HG02938 (cell line): Measurements from ENCODE around the gene PRKX.
"Not testable (repeated sequence)": the region's sequence is repeated elsewhere in the genome, so short reads cannot be mapped to it uniquely, and the experiment has no call there.

Experiments
- ATAC-seq: cut with Tn5 transposase; IDR thresholded peaks from one replicate; pipeline ENCODE4 v1.9.1; 2021; ENCODE audit warnings: mild to moderate bottlenecking, moderate library complexity; ENCODE audit not compliant: unreplicated experiment

The PRKX gene

DNA sequence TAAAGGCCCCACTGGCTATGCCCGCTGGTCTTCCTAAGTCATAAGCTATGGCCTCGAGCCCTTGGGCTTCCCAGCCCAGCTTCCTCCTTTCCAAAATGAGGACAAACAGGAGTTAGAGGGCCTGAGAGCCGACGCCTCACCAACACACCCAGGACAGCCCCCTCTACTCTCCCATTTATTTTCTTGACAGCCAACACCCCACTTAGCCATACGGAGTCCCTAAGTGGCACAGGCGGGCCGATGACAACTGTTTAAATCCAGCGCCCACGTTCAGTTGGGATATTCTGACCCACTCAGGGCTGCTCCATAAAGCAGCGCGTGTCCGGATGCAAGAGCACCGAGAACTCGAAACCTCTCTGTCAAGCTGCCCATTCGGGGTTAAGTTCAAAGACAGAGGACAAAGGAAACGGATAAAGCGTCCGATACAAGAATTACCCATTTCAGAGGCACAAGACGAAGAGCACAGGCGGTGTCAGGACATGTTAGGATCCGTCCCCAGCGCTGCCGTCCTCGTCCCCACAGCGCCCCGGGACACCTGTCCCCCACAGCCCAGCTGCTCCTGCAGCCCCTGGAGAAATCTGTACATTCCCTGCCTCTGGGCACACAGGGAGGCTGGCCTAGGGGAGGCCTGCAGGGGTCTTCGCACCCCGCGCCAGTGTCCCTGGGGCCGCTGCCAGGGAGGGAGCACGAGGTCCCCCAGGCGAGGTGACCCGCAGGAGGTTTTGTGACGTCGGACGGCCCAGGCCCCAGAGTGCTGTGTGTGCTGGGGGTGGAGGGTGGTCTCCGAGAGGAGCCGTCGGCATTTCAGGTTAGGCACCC is 1.2 kb downstream of the PRKX start:
- peak; percentile 5 for ATAC-seq

DNA sequence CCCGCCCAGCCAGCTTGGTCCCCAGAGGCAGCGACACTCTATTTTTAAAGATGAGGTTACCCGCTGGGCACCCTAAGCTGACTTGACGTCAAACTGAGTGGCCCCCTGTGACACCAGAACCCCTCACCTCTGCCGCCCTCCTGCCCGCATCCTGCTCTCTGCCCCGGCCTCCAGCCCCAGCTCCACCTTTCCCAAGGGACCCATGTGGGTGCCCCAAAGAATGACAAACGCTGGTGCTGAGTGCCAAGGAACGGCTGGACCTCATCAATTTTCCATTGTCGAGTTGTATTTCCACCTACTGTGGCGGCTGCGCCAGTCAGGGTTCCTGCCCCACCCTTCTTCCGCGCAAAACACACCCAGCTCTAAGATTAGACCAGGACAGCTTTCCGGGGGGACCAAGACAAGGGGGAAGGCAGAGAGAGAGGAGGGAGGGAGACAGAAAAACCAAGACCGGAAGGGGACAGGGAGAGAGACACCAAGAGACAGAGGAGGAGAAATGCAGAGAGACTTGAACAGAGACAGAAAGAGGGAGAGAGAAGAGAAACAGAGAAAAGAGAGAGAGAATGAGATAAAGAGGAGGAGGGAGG is 2.0 kb downstream of the PRKX start:
- ATAC-seq, result no peak

DNA sequence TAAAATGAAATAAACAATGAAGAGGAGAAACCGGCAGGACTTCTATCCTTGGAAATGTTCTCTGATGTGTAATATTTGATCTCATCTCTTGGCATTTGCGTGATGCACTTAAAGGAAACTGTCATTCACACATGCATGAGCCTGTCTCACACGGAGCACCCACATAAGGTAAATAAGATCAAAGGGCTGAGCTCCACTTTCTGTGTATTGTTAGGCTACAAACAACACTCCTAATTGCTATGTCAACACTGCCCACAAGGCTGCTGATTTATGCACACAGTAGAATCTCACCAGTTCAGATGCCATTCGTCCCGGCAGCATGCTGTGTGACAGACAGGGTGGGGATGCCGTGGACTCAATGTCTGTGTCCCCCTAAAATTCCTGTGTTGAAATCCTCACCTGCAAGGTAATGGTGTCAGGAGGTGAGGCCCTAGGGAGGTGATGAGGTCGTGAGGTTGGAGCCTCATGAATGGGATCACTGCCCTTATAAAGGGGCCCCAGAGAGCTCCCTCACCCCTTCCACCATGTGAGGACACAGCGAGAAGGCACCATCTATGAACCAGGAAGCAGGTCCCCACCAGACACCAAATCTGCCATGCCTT is 5.7 kb downstream of the PRKX start:
- ATAC-seq, result not testable (repeated sequence)

DNA sequence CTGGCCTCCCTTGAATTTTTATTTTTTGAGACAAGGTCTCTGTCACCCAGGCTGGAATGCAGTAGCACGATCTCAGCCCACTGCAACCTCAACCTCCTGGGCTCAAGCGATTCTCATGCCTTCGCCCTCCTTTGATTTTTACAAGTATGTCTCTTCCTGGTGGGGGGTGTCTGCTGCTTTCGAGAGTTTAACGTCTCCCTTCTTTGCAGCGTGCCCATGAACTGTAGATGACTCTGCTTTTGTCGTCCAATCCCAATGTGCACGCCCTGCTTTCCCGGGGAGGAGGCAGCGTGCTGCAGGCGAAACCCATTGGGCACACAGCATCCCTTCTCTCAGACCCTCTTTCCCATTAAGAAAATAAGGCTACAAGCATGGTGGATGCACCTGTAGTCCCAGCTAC is 7.0 kb downstream of the PRKX start:
- no peak for ATAC-seq

DNA sequence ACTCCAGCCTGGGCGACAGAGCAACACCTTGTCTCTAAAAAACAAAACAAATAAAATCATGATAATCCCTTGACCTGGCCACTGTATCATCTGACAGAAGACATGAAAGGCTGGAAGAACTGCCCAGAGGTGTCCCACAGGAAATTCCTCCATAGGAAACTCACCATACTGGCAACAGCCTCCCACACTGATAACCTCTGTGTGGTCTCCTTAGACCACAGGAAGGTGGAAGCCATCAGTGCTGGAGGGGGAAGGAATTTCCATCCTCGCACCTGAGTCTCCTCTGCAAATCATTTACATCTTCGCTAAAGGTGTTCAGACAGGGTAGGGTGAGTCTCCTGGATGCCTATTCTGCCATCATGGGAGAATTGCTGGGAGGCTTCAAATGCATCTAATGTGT is 10.2 kb downstream of the PRKX start:
- not testable (repeated sequence) for ATAC-seq

DNA sequence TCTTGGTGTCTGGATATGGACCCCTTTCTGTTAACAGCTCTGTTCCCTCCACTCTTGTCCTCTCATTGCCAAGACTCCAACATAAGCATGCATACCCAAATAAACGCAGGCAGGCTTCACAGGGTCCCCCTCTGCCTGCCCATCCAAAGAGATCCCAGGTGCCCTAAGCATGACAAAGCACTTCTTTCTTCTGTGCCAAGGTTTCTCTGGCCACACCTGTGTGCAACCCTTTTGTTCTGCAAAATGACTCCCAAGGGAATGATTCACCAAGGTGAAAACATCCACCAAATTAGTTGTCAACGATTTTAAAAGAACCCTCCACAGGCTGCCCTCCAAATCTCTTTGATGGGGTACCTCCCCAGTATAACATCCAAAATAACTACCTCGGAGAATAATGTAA is 11.4 kb downstream of the PRKX start:
- not testable (repeated sequence) for ATAC-seq

DNA sequence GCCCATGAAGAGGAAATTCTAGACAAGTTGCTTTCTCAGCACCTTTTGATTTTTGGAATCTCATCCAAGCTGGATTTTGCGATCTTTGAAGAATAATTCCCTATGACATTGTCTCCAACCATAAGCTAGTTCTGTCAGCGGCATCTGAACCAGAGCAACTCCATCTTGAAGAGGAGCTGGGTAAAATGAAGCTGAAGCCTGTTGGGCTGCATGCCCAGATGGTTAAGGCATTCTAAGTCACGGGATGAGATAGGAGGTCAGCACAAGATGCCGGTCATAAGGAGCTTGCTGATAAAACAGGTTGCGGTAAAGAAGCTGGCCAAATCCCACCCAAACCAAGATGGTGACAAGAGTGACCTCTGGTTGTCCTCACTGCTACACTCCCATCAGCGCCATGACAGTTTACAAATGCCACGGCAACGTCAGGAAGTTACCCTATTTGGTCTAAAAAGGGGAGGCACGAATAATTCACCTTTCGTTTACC is 12.0 kb downstream of the PRKX start:
- not testable (repeated sequence) for ATAC-seq

DNA sequence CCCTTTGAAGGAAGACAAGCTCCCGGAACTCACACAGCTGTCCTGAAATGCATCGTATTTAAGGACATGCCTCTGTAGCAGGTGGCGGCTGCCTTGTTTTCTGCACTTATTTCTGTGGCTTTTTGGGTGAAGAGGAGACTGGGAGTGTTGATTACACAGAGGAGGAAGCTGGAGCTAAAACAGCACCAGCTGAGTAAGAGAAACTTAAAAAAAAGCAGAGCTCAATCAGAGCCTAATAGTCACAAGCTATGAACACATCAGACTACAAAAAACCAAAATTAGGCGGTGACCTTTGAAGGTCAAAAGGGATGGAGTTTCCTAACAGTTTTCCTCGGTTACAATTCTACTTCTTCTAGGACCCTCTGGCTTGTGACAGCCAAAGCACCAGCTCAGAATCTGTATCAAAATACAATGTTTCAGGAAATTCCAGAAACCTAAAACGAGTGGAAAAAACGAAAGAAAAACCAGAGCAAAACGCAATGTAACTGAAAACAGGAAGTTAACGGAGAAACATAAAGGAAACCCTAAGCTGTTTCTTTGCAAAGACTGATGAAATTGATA is 13.5 kb downstream of the PRKX start:
- ATAC-seq, result peak; percentile 68

DNA sequence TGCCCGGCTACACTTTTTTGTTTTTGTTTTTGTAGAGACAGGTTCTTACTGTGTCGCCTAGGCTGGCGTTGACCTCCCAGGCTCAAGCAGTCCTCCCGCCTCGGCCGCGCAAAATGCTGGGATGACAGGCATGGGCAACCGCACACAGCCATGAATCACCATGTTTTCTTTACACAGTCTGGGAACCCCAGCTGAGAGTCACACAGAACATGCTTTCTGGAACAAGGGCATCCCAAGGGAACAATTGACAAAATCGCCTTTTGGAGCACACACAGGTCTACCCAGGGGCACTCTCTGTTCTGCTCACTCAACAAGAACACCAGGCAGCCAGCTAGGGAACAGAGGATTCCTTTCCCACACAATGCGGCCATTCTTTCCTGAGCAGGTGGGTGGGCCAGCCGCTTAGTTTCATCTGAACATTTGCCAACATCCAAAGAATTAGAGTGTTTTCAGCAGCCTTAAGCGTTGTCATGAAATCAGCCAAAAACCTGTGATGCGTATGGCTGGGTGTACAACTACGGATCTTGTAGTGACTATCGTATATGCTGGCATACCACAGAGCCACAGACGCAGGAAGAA is 15.7 kb downstream of the PRKX start:
- ATAC-seq, result no peak

DNA sequence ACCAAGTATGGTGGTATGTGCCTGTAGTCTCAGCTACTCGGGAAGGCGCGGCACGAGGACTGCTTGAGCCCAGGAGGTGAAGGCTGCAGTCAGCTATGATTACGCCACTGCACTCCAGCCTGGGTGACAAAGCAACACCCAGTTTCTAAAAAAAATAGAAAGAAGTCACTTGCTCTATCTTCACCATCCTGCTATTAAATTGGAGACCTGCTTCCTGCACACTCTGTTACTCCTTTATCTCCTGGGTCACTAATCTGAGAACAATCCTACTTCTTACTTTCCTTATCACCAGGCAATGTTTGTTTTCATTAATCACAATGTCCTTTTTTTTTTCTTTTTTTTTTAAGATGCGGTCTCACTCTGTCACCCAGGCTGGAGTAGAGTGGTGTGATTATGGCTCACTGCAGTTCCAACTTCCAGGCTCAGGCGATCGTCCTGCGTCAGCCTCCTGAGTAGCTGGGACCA is 16.2 kb downstream of the PRKX start:
- ATAC-seq, result no peak

DNA sequence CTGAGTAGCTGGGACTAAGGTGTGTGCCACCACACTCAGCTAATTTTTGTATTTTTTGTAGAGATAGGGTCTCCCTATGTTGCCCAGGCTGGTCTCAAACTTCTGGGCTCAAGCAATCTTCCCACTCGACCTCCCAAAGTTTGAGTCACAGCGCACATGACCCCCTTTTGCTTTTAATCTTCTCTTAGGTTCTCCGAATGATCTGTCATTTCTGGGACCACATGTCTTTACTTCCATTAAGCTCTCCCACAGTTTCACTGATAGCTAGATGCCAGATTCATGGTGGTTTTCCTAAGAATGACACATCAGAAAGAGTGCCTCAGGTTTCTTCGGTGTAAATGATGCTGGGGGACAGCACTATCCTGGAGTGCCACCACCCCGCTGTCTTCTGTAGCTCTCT is 17.9 kb downstream of the PRKX start:
- no peak for ATAC-seq

DNA sequence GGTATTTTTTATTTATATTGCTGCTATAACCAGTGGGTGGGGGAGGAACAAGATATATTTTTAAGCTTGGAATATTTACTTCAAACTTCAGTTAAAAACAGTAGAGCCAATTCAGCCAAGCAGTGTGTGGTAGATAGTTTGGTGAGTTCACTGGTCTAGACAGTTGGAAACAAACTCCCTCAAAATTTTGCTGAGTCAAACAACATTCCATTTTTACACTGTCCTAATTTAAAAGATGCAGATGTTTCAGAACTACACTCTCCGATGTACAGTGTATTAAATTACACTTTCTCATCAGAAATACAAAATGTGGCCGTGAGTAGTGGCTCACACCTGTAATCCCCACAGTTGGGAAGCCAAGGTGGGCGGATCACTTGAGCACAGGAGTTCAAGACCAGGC is 23.3 kb downstream of the PRKX start:
- no peak for ATAC-seq

DNA sequence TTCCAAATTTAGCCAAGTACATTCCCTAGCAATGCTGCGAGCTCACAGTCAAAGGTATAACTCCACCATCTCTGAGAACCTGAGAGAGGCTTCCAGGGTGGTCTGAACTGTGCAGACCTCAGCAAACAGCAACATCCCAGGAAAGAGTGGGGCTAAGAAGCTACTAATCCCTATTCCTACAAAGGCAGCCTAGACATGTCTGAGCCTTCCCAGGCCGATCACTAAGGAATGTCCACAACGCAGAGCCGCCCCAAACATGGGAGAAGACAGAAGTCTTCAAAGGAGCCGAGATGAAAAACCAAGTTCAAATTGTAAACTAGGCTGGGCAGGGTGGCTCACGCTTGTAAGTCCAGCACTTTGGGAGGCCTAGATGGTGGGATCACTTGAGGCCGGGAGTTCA is 30.2 kb downstream of the PRKX start:
- not testable (repeated sequence) for ATAC-seq

DNA sequence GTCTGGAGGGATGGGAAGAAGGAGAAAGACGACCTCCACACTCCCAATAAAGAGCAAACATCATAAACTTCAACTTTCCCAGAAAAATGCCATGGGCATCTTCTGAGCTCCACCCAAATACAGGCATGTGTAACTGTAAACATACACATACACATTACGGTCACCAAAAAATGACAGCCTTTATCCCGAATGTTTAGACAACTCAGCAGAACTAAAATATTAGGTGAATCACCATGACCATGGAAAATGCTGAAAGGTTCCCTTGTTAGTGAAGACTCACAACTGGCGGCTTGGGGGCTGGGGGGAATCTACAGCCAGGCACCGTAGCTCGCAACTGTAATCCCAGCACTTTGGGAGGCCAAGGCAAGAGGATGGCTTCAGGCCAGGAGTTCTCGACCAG is 33.0 kb downstream of the PRKX start:
- ATAC-seq, result no peak

DNA sequence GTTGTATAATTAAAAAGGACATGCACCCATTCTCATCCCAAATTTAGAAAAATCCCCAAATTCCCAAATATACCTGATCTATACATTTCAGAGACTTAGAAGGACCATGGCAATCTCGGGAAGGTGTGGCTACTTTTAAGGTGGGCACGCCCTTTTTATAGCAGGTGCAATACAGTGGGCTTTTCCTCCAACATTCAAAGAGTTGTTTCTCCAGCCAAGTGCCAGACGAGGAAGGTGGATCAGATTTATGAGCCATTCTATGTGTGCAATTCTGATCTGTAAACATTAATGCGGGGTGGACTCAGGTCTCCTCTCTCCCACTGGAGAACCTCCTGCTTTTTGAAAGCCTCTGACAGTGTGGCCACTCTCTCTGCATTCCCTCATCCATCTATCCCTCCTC is 33.8 kb downstream of the PRKX start:
- no peak for ATAC-seq

DNA sequence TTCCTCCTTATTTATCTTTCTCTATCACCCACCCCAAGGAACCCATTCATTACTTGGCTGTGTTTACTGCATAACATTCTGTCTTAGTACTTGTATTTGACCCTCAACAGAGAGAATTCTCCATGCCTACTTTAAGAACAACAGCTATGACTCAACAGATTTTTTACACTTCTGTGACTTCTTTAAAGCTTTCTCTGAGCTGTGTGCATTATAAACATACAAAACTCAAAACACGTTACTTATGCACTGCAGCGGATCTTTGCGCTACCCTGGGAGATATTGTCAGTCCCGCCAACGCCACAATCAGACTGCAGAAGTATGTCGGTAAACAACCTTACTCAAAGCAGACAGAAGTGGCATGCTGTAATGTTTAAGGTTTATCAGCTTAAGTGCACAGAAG is 35.1 kb downstream of the PRKX start:
- ATAC-seq, result no peak

DNA sequence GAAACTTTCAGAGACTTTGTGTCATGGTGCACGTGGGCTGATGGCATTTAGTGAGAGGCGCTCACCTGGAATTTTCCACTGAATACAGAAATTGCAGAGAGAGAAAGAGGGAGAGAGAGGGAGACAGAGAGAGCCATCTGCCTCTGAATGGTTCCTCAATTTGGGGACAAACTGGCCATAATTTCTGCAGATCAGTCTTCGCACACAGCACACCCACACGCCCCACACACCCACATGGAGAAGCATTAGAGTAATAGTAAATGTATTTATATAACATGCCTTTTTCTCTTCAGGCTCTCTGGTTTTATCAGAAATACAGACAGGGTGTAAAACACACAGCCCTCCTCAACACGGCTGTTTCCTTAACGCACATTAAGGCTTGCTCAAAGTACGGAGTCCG is 38.6 kb downstream of the PRKX start:
- ATAC-seq, result no peak

DNA sequence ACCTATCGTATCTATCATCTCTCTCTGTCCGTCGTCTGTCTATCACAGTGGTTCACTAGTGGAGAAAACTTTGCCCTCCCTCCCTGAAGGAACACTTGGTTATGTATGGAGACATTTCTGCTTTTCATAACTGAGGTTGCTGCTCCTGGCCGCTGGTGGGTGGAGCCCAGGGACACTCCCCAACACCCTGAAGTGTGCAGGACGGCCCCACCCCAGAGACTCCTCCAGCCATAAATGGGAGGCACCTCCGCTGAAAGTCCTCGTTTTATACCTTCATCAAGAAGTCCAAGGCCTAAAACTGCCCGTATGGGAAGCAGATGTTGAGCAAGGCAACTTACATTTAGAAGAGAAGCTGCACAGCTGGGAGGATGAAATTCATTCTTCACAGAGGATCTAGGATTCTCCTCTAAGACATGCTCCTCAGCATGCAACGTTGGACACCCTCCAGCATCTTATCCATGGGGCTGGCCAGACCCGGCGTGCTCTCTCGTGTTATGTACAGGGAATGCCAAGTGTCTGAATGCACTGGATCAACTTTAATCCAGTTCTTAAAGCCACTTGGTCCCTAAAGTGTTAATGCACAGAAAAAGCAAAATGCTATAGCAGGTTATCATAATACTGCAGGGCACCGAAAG is 43.5 kb downstream of the PRKX start:
- no peak for ATAC-seq

DNA sequence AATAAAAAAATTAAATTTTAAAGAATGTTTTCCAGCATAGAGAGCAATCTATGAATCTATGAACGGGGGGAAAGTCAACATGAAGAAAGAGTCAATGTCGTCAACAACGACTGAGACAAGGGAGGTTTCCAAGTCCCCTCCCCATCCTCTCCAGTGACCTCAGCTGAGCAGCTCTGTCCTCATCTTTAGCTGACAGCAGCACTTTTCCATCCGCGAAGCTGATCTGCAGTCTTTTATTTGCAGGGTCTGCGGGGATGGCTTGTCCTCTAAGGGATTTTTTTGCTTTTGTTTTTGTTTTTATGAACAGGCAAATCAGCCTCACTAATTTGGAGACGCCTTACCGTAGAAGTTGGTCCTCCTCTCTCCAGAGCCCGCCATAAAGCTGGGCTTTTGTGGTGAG is 46.5 kb downstream of the PRKX start:
- ATAC-seq, result no peak

DNA sequence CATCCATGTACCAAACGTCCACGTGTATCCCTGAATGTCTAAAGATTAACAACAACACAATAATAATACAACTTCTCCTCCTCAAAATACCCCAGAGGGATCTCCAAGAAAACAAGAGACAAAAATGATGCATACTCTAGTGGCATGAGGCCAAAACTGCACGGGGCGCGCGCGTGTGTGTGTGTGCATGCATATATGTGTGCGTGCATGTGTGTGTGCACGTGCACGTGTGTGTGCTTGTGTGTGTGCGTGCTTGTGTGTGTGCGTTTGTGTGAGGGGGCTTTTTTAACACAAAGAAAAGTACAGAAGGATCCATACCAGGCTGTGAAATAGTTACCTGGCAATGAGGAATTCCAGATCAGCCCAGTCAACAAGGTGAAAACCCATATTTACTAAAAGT is 48.5 kb downstream of the PRKX start:
- ATAC-seq, result no peak
